ENCODE results near the gene SLC5A10.

Gene SLC5A10

DNA sequence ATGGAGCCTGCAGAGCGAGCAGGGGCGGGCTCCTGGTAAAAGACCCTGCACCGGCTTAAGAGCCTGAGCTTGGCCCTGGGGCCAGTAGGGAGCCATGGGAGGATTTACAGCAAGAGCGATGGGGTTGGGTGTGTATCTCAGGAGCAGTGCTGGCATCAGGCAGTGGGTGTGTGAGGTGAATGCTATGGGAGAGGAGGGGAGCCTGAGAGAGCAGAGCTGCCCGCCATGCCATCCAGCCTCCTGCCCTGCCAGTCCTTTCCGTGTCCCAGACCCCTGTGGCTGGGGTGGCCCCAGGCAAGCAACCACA is 29.3 kb downstream of the SLC5A10 start:
- Histone ChIP-seq H3K9ac (peak overlapping the region in 1 of 11 experiments; percentile 46; a peak in 1 of 22 replicates), H3K9me3 (replicated peaks in 1 of 11) (no peaks in the 10 kb centered on the region), H3K36me3 (peaks cover 0 to 45% (median 0%) of the 10 kb centered on the region in 11 experiments; a peak in 5 of 22 replicates), H3K27ac (0 out of 22 replicates have a peak overlapping the region, but pooled peaks of 1 of the 11 experiments have one; percentile 13), H3K4me2 (peak overlapping the region in 3 of 11 experiments; percentile 49 to 73 (median 68); a peak in 4 of 22 replicates), H3K4me1 (peaks cover 0 to 20% (median 3%) of the 10 kb centered on the region in 10 experiments; a peak in 17 of 20 replicates), H4K20me1 (peaks cover 0 to 46% (median 0%) of the 10 kb centered on the region in 11 experiments; a peak in 7 of 22 replicates), H3K4me3 (no peak overlapping the region), H3K27me3 (peaks cover 0 to 7% (median 0%) of the 10 kb centered on the region in 11 experiments; a peak in 6 of 22 replicates)
- no peak for TF ChIP-seq Cebpa-rat (IDR thresholded peaks at IDR 0.05)

DNA sequence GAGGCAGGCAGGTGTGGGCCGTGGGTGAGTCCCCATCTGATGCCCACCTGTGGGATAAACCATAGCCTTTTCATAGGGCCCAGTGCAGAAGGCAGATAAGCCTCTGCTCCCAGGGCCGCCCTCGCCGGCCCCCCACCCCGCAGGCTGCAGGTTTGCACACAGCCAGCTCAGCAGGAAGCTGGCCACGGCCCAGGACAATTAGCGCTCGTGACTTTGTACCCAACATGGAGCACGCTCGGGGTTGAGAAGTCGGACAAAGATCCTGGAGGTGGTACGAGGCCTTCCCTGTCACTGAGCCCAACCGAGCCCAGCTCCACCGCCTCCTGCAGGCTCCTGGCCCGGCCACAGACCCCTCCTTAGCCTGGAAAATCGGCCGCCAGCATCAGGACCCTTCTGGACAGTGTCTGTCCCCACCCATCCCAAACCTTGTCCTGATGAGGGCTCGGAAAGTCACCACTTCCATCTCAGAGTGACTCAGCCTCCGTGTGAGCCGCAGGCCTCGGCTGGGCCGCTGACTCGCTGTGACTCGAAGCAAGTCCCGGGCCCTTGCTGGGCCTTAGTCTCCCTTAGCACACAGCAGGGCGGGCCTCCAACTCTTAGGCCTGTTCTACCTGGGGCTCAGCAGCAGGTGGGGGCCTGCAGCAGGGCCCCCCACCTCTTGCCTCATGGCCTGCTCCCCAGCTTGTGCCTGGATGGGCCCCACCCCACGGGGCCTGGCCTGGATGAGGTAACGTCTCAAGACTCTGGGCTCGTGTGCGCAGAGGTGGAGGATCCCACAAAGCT is 29.9 kb downstream of the SLC5A10 start:
- Histone ChIP-seq H4K20me1 (peaks cover 0 to 52% (median 0%) of the 10 kb centered on the region in 11 experiments; a peak in 8 of 22 replicates), H3K4me2 (peak overlapping the region in 5 of 11 experiments; percentile 38 to 73 (median 68); a peak in 10 of 22 replicates), H3K4me3 (no peak overlapping the region), H3K36me3 (peaks cover 0 to 40% (median 0%) of the 10 kb centered on the region in 11 experiments; a peak in 5 of 22 replicates), H3K4me1 (peaks cover 5 to 20% (median 8%) of the 10 kb centered on the region in 10 experiments; a peak in 19 of 20 replicates), H3K27ac (peak overlapping the region in 3 of 11 experiments; percentile 7 to 41 (median 30); a peak in 5 of 22 replicates), H3K27me3 (peaks cover 0 to 10% (median 4%) of the 10 kb centered on the region in 11 experiments; a peak in 10 of 22 replicates), H3K9ac (peak overlapping the region in 5 of 11 experiments; percentile 14 to 64 (median 46); a peak in 7 of 22 replicates), H3K9me3 (replicated peaks in 1 of 11) (no peaks in the 10 kb centered on the region)
- no peak for TF ChIP-seq Cebpa-rat (IDR thresholded peaks at IDR 0.05)

DNA sequence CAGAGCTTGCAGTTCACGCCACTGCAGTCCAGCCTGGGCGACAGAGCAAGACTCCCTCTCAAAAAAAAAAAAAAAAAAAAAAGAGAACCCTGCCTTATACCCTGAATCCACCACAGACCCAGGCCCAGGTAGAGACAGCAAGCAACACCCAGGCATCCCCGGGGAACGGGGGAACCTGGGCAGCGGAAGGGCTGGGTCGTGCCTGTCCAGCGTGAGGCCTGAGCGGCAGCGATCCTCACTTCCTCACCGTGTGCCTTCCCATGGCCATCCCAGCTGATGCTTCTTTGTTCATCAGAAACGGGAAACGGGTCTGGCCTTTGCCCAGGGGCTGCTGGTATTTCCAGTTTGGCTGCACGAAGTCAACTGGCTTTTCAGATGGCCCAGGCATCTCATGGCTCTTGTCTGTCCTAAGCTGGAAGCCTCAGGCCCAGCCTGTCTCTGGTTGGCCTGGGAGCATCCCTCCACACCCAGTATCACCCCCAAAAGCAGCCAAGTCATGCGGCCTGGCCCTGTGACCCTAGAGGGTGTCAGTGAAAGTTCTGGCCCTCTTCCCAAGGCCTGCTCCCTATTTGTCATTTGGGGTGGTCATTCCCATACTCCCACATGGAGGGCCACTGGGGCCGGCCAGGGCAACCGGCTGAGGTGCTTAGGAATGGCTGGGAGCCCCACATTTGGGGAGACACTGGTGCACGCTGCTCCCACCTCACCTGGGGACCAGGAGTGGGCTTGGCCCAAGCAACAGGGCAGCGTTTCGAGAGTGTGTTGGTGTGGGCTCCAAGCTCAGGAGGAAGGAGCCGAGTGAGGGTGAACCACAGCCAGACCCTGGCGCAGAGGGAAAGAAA is 32.5 kb downstream of the SLC5A10 start:
- Histone ChIP-seq H3K9ac (no peak overlapping the region), H3K27me3 (peaks cover 0 to 25% (median 14%) of the 10 kb centered on the region in 11 experiments; a peak in 14 of 22 replicates), H3K4me2 (no peak overlapping the region), H3K4me3 (no peak overlapping the region), H3K9me3 (replicated peaks in 1 of 11) (no peaks in the 10 kb centered on the region), H3K36me3 (peaks cover 0 to 32% (median 0%) of the 10 kb centered on the region in 11 experiments; a peak in 3 of 22 replicates), H4K20me1 (peaks cover 0 to 67% (median 0%) of the 10 kb centered on the region in 11 experiments; a peak in 8 of 22 replicates), H3K27ac (no peak overlapping the region), H3K4me1 (peaks cover 10 to 24% (median 15%) of the 10 kb centered on the region in 10 experiments; a peak in 19 of 20 replicates)
- TF ChIP-seq Cebpa-rat (IDR thresholded peaks at IDR 0.05), result no peak

DNA sequence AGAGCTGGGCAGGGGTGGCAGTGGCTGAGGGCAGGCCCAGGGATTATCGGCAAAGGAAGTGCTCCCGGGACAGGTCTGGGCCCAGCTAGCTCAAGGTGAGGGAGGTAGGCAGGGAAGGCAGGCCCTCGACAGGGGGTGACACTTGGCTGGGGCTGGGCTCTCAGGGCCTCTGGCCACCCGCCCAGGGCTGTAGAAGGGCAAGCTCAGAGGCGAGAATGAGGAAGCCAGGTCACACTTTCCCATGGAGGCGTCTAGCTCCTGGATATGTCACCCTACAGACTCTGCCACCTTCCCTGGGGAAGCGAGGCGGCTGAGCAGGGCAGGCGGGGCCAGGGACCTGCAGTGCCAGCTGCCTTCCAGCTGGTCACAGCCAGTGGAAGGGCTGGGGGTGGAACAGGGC is 33.5 kb downstream of the SLC5A10 start:
- TF ChIP-seq Cebpa-rat (IDR thresholded peaks at IDR 0.05), result no peak
- Histone ChIP-seq H3K9ac (no peak overlapping the region), H3K4me2 (no peak overlapping the region), H3K4me3 (no peak overlapping the region), H4K20me1 (peaks cover 0 to 71% (median 0%) of the 10 kb centered on the region in 11 experiments; a peak in 8 of 22 replicates), H3K4me1 (peaks cover 10 to 24% (median 15%) of the 10 kb centered on the region in 10 experiments; a peak in 19 of 20 replicates), H3K27ac (no peak overlapping the region), H3K36me3 (peaks cover 0 to 29% (median 0%) of the 10 kb centered on the region in 11 experiments; a peak in 3 of 22 replicates), H3K9me3 (replicated peaks in 1 of 11) (no peaks in the 10 kb centered on the region), H3K27me3 (peaks cover 0 to 25% (median 14%) of the 10 kb centered on the region in 11 experiments; a peak in 14 of 22 replicates)

DNA sequence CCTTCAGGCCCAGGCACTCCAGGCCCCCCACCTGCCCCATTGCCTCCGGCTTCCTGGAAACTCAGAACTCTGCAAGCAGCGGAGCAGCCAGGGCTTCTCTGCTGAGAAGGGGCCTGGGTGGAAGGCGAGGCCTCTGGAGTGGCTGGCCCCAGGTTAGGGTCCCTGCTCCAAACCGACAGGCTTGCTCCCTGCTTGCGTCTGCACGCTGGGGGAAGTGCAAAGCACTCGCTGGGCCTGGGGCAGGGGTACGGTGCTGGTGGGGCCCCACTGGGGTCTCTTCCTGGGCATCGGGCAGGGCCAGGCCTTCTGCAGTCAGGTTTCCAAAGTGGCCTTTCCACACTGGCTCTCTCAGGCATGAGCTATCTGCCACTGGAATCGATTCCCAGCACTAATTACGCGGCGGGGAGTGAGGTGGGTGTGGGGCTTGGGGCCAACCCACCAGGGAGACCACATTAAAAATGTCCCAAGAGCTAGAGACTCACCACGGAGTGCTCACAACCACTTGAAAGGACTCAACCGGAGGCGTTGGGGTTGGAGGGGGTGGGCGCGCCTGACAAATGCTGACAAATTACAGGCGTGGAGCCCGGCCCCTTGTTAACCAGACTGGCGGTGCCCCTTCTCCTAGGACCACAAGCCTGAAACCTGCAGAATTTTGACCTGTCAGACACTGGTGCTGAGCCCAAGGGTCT is 34.7 kb downstream of the SLC5A10 start:
- Histone ChIP-seq H3K36me3 (peaks cover 0 to 29% (median 0%) of the 10 kb centered on the region in 11 experiments; a peak in 3 of 22 replicates), H4K20me1 (peaks cover 0 to 73% (median 0%) of the 10 kb centered on the region in 11 experiments; a peak in 8 of 22 replicates), H3K4me3 (no peak overlapping the region), H3K27ac (no peak overlapping the region), H3K4me1 (peaks cover 10 to 18% (median 12%) of the 10 kb centered on the region in 10 experiments; a peak in 19 of 20 replicates), H3K4me2 (peak overlapping the region in 8 of 11 experiments; percentile 21 to 48 (median 43); a peak in 14 of 22 replicates), H3K9me3 (replicated peaks in 1 of 11) (no peaks in the 10 kb centered on the region), H3K27me3 (peaks cover 0 to 29% (median 14%) of the 10 kb centered on the region in 11 experiments; a peak in 14 of 22 replicates), H3K9ac (no peak overlapping the region)
- TF ChIP-seq Cebpa-rat (IDR thresholded peaks at IDR 0.05), result no peak

DNA sequence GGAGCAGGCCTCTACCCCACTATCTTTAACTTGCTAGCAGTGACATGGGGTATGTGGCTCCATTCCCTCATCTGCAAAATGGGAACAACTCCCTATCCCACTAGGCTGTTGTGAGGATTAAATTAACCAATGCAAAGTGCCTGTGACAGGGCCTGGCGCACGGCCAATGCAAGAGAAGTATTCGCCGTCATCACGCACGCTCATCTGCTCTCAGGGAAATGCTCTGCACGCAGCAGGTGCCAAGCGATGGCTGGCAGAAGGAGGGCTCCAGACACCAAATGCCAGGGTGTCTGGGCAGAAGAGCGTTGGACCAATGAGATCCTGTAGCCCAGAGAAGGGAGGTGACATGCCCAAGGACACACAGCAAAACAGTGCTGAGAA is 35.3 kb downstream of the SLC5A10 start:
- H3K27me3 ChIP-seq, result peaks cover 0 to 30% (median 15%) of the 10 kb centered on the region in 11 experiments; a peak in 14 of 22 replicates
- H3K4me1 ChIP-seq, result peaks cover 6 to 17% (median 14%) of the 10 kb centered on the region in 10 experiments
- H3K4me2 ChIP-seq, result peak overlapping the region in 8 of 11 experiments; percentile 21 to 48 (median 43); a peak in 13 of 22 replicates
- H3K9ac ChIP-seq, result no peak overlapping the region
- H3K36me3 ChIP-seq, result peaks cover 0 to 29% (median 0%) of the 10 kb centered on the region in 11 experiments; a peak in 3 of 22 replicates
- H3K4me3 ChIP-seq, result no peak overlapping the region
- no peaks in the 10 kb centered on the region for H3K9me3 ChIP-seq (replicated peaks in 1 of 11)
- no peak for TF ChIP-seq Cebpa-rat (IDR thresholded peaks at IDR 0.05)
- no peak overlapping the region for H3K27ac ChIP-seq
- H4K20me1 ChIP-seq, result peaks cover 0 to 73% (median 1%) of the 10 kb centered on the region in 11 experiments; a peak in 11 of 22 replicates

DNA sequence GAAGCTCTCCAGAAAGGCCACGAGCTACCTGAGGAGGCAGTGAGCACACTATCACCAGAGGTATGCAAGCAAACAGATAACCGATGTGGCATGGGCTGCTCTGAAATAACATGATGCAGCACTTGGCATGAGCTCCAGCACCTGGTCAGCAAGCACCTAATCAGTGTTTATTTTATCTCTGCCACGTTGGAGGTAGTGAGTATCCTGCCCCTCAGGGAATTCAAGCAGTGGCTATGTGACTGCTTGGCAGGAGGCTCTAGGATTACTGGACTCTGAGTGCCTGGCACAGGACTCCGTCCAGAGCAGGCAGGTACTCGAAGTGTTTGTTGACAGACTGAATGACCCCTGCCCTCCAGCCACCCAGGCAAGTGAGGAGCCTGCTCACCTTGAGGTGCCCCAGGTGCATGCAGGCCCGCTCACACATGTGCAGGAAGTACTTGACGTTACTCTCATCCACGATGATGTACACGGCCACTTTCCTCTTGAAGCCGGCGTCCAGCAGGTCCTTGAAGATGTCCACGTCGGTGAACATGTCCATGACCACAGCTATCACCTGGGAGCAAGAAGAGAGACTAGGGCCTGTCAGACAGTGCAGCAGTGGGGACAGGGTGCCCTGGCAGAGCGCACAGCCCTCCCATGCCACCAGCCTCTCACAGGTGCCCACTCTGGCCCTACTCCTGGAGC is 36.0 kb downstream of the SLC5A10 start:
- Histone ChIP-seq H3K4me3 (no peak overlapping the region), H3K4me1 (peaks cover 6 to 25% (median 21%) of the 10 kb centered on the region in 10 experiments; a peak in 19 of 20 replicates), H3K9ac (no peak overlapping the region), H3K27ac (no peak overlapping the region), H3K27me3 (peaks cover 0 to 38% (median 22%) of the 10 kb centered on the region in 11 experiments; a peak in 16 of 22 replicates), H4K20me1 (peaks cover 0 to 76% (median 4%) of the 10 kb centered on the region in 11 experiments; a peak in 11 of 22 replicates), H3K36me3 (peaks cover 0 to 29% (median 0%) of the 10 kb centered on the region in 11 experiments; a peak in 3 of 22 replicates), H3K4me2 (no peak overlapping the region), H3K9me3 (replicated peaks in 1 of 11) (no peaks in the 10 kb centered on the region)
- TF ChIP-seq Cebpa-rat (IDR thresholded peaks at IDR 0.05), result no peak

Measured in BLaER1 treated with 17β-estradiol and CSF1 and Interleukin-3, amounts not matched to agents 10 nM and 100 nM (cell line).